Mesenchymal stem cell (in vitro differentiated cells and primary cell): ENCODE results near the gene BPIFB1. TPM values are rescaled to one million over a fixed set of nuclear protein-coding genes. Genes with fewer than 3 reads are reported as not detected.

Experiments used
- DNase-seq: peaks from one replicate; pipeline ENCODE4 v3.0.0-alpha.2; 2013
- H2AFZ ChIP-seq: one replicate; pipeline ENCODE4 v1.6.1; 2013; ENCODE audit warnings: low read depth, mild to moderate bottlenecking, control low read depth, inconsistent platforms, low read length, moderate library complexity
- H2AK5ac ChIP-seq: 2 replicates; pipeline ENCODE4 v1.6.1; 2013; ENCODE audit warnings: low read length, moderate library complexity, mild to moderate bottlenecking, inconsistent platforms; ENCODE audit not compliant: severe bottlenecking
- H2BK120ac ChIP-seq: one replicate; pipeline ENCODE4 v1.6.1; 2013; ENCODE audit warnings: low read depth, mild to moderate bottlenecking, inconsistent platforms, low read length, moderate library complexity
- H2BK12ac ChIP-seq, 2 experiments: one replicate each; pipeline ENCODE4 v1.6.1; 2013; ENCODE audit warnings: inconsistent platforms in 2 of 2, low read length in 2 of 2, mild to moderate bottlenecking in 2 of 2, moderate library complexity in 2 of 2, control low read depth in 1 of 2
- H2BK15ac ChIP-seq: one replicate; pipeline ENCODE4 v1.6.1; 2013; ENCODE audit warnings: mild to moderate bottlenecking, low read depth, inconsistent platforms; ENCODE audit not compliant: poor library complexity, severe bottlenecking
- H2BK5ac ChIP-seq: 2 replicates; pipeline ENCODE4 v1.6.1; 2013; ENCODE audit warnings: low read depth, mild to moderate bottlenecking, low read length, control low read depth, inconsistent platforms; ENCODE audit not compliant: poor library complexity, severe bottlenecking
- H3K14ac ChIP-seq, 2 experiments: one replicate each; pipeline ENCODE4 v1.6.1; 2013; ENCODE audit warnings: inconsistent platforms in 2 of 2, low read length in 2 of 2, control low read depth in 1 of 2, mild to moderate bottlenecking in 1 of 2, moderate library complexity in 1 of 2
- H3K18ac ChIP-seq, 2 experiments: one replicate each; pipeline ENCODE4 v1.6.1; 2013; ENCODE audit warnings: inconsistent platforms in 2 of 2, low read length in 2 of 2, control low read depth in 1 of 2, low read depth in 1 of 2, mild to moderate bottlenecking in 1 of 2
- H3K23ac ChIP-seq, 2 experiments: one replicate each; pipeline ENCODE4 v1.6.1; 2013; ENCODE audit warnings: inconsistent platforms in 2 of 2, low read length in 2 of 2, mild to moderate bottlenecking in 2 of 2, moderate library complexity in 2 of 2, control low read depth in 1 of 2
- H3K27ac ChIP-seq: 2 replicates; pipeline ENCODE4 v1.5.1; 2013; ENCODE audit warnings: mild to moderate bottlenecking, moderate library complexity, low read length, control low read depth, inconsistent platforms; ENCODE audit not compliant: poor library complexity, severe bottlenecking
- H3K27me3 ChIP-seq, 2 experiments: 2 replicates each; pipeline versions ENCODE4 v1.6.1 to v1.7.0; 2013; ENCODE audit warnings: low read length in 2 of 2, mild to moderate bottlenecking in 2 of 2, moderate library complexity in 2 of 2, control low read depth in 1 of 2, inconsistent platforms in 1 of 2; ENCODE audit not compliant: control insufficient read depth in 1 of 2, insufficient read depth in 1 of 2
- H3K36me3 ChIP-seq, 2 experiments: 2 replicates each; pipeline versions ENCODE4 v1.6.1 to v1.7.0; 2013; ENCODE audit warnings: low read length in 2 of 2, control low read depth in 1 of 2, inconsistent platforms in 1 of 2, low read depth in 1 of 2, mild to moderate bottlenecking in 1 of 2; ENCODE audit not compliant: insufficient read depth in 2 of 2, control insufficient read depth in 1 of 2
- H3K4ac ChIP-seq, 2 experiments: one replicate each; pipeline ENCODE4 v1.6.1; 2013; ENCODE audit warnings: inconsistent platforms in 2 of 2, low read length in 2 of 2, mild to moderate bottlenecking in 2 of 2, moderate library complexity in 2 of 2, control low read depth in 1 of 2, low read depth in 1 of 2
- H3K4me1 ChIP-seq: 2 replicates; pipeline ENCODE4 v1.6.1; 2013; ENCODE audit warnings: low read depth, low read length, control low read depth; ENCODE audit not compliant: control insufficient read depth, insufficient read depth
- H3K4me2 ChIP-seq: 2 replicates; pipeline ENCODE4 v1.6.1; 2013; ENCODE audit warnings: low read length, mild to moderate bottlenecking, inconsistent platforms; ENCODE audit not compliant: poor library complexity, severe bottlenecking
- H3K4me3 ChIP-seq, 2 experiments: 2 replicates each; pipeline versions ENCODE4 v1.5.1 to v1.7.0; 2013; ENCODE audit warnings: low read length in 2 of 2, mild to moderate bottlenecking in 2 of 2, control low read depth in 1 of 2, low read depth in 1 of 2; ENCODE audit not compliant: insufficient read depth in 1 of 2
- H3K79me1 ChIP-seq: replicated peaks from 2 replicates; pipeline ENCODE4 v1.6.1; 2013; ENCODE audit warnings: mild to moderate bottlenecking, control low read depth, low read length, inconsistent platforms; ENCODE audit not compliant: poor library complexity, severe bottlenecking
- H3K9ac ChIP-seq: 2 replicates; pipeline ENCODE4 v1.7.0; 2013; ENCODE audit warnings: mild to moderate bottlenecking, low read length, moderate library complexity
- H3K9me3 ChIP-seq: 2 replicates; pipeline ENCODE4 v1.7.0; 2013; ENCODE audit warnings: mild to moderate bottlenecking, low read length; ENCODE audit not compliant: control insufficient read depth
- H4K8ac ChIP-seq: one replicate; pipeline ENCODE4 v1.6.1; 2013; ENCODE audit warnings: inconsistent platforms, mild to moderate bottlenecking, low read length, moderate library complexity
- H4K91ac ChIP-seq: one replicate; pipeline ENCODE4 v1.6.1; 2013; ENCODE audit warnings: mild to moderate bottlenecking, low read length, inconsistent platforms
- WGBS: methylation state at CpG from one replicate; pipeline ENCODE4 v1.1.7; 2013; ENCODE audit warnings: mixed read lengths; 5-methylcytosine and 5-hydroxymethylcytosine counted together
- polyA plus RNA-seq, 2 experiments: library from polyadenylated mRNA; stranded (reverse); fragments of 200-250 nt; gene quantifications; one replicate each; pipeline ENCODE4 v1.2.3, GENCODE V29; 2013

Gene BPIFB1
- polyA plus RNA-seq (2013, experiment 1 of 2), result not detected
- 0.01 TPM for polyA plus RNA-seq (2013, experiment 2 of 2)

- Histone ChIP-seq H3K27ac (no peak within 1 kb of the TSS), H3K23ac (no peak within 1 kb of the TSS), H3K18ac (no peak within 1 kb of the TSS), H3K36me3 (no peaks in the 10 kb centered on the region), H2BK15ac (no peak within 1 kb of the TSS), H3K79me1 (no peaks in the 10 kb centered on the region), H3K4me3 (no peak within 1 kb of the TSS), H3K4me1 (peaks cover 4% of the 10 kb centered on the region), H3K4ac (no peak within 1 kb of the TSS), H4K91ac (no peak within 1 kb of the TSS), H3K14ac (no peak within 1 kb of the TSS), H2AFZ (no peak within 1 kb of the TSS), H2BK12ac (no peak within 1 kb of the TSS), H3K9me3 (peaks cover 5% of the 10 kb centered on the region), H3K9ac (no peak within 1 kb of the TSS), H3K4me2 (no peak within 1 kb of the TSS), H2AK5ac (no peak within 1 kb of the TSS), H4K8ac (no peak within 1 kb of the TSS), H3K27me3 (peaks cover 48 to 82% of the 10 kb centered on the region in 2 experiments), H2BK5ac (no peak within 1 kb of the TSS), H2BK120ac (no peak within 1 kb of the TSS)
- DNase-seq, result no peak
- WGBS, result 83% methylated on average over 13 of the region's 13 CpGs
These were observed at the start of gene BPIFB1 for GRCh38 chr20:33282991-33283555. Gene BPIFB1 (plus strand): TSS chr20:33283214. CDS start chr20:33286074, 2,860 bp downstream.

GRCh38 chr20:33234050-33234449 lies 49.0 kb upstream of the BPIFB1 start:
- H2AK5ac ChIP-seq, result no peak overlapping the region
- no peak overlapping the region for H4K8ac ChIP-seq
- no peak for DNase-seq
- H3K4me1 ChIP-seq, result no peaks in the 10 kb centered on the region
- no peak overlapping the region for H2BK120ac ChIP-seq
- no peak overlapping the region for H3K4me3 ChIP-seq
- no peaks in the 10 kb centered on the region for H3K79me1 ChIP-seq
- H3K18ac ChIP-seq, result no peak overlapping the region
- no peak overlapping the region for H2AFZ ChIP-seq
- 79% methylated on average over 2 of the region's 2 CpGs for WGBS
- H2BK12ac ChIP-seq, result no peak overlapping the region
- no peak overlapping the region for H3K4me2 ChIP-seq
- H3K9ac ChIP-seq, result no peak overlapping the region
- H3K9me3 ChIP-seq, result no peaks in the 10 kb centered on the region
- H3K27ac ChIP-seq, result no peak overlapping the region
- no peak overlapping the region for H2BK5ac ChIP-seq
- no peak overlapping the region for H2BK15ac ChIP-seq
- H3K27me3 ChIP-seq, result peaks cover 32 to 84% of the 10 kb centered on the region in 2 experiments
- no peak overlapping the region for H3K14ac ChIP-seq
- H3K36me3 ChIP-seq, result no peaks in the 10 kb centered on the region
- no peak overlapping the region for H3K4ac ChIP-seq
- no peak overlapping the region for H4K91ac ChIP-seq
- no peak overlapping the region for H3K23ac ChIP-seq

- H3K23ac ChIP-seq, result no peak within 1 kb of the TSS
- H3K4me2 ChIP-seq, result no peak within 1 kb of the TSS
- no peaks in the 10 kb centered on the region for H3K9me3 ChIP-seq
- H3K4me1 ChIP-seq, result no peaks in the 10 kb centered on the region
- H2BK5ac ChIP-seq, result no peak within 1 kb of the TSS
- no peak within 1 kb of the TSS for H2BK12ac ChIP-seq
- H3K27ac ChIP-seq, result no peak within 1 kb of the TSS
- no peak within 1 kb of the TSS for H3K14ac ChIP-seq
- H3K4ac ChIP-seq, result no peak within 1 kb of the TSS
- DNase-seq, result no peak
- no peak within 1 kb of the TSS for H4K91ac ChIP-seq
- 68% methylated on average over 4 of the region's 5 CpGs for WGBS
- no peak within 1 kb of the TSS for H2AFZ ChIP-seq
- H3K27me3 ChIP-seq, result peaks cover 23 to 84% of the 10 kb centered on the region in 2 experiments
- H2BK120ac ChIP-seq, result no peak within 1 kb of the TSS
- no peak within 1 kb of the TSS for H3K18ac ChIP-seq
- H2BK15ac ChIP-seq, result no peak within 1 kb of the TSS
- H3K79me1 ChIP-seq, result no peaks in the 10 kb centered on the region
- no peak within 1 kb of the TSS for H4K8ac ChIP-seq
- no peak within 1 kb of the TSS for H2AK5ac ChIP-seq
- H3K9ac ChIP-seq, result no peak within 1 kb of the TSS
- H3K4me3 ChIP-seq, result no peak within 1 kb of the TSS
- no peaks in the 10 kb centered on the region for H3K36me3 ChIP-seq
These were observed 47.3 kb upstream of the BPIFB1 start, which contains the start of gene BPIFA1 for GRCh38 chr20:33235696-33236095. Gene BPIFA1 (plus strand): TSS chr20:33235996. CDS start chr20:33237712, 1,716 bp downstream.

GRCh38 chr20:33236351-33236750 lies 46.7 kb upstream of the BPIFB1 start:
- H3K4me1 ChIP-seq, result no peaks in the 10 kb centered on the region
- no peaks in the 10 kb centered on the region for H3K9me3 ChIP-seq
- H3K36me3 ChIP-seq, result no peaks in the 10 kb centered on the region
- H3K4me3 ChIP-seq, result no peak overlapping the region
- no peak overlapping the region for H2AK5ac ChIP-seq
- no peaks in the 10 kb centered on the region for H3K79me1 ChIP-seq
- H2BK12ac ChIP-seq, result no peak overlapping the region
- DNase-seq, result no peak
- H2BK15ac ChIP-seq, result no peak overlapping the region
- H2AFZ ChIP-seq, result no peak overlapping the region
- 56% methylated on average over 1 of the region's 1 CpG for WGBS
- no peak overlapping the region for H3K4ac ChIP-seq
- H4K91ac ChIP-seq, result no peak overlapping the region
- H3K4me2 ChIP-seq, result no peak overlapping the region
- H3K9ac ChIP-seq, result no peak overlapping the region
- no peak overlapping the region for H3K18ac ChIP-seq
- peaks cover 24 to 87% of the 10 kb centered on the region in 2 experiments for H3K27me3 ChIP-seq
- no peak overlapping the region for H3K14ac ChIP-seq
- H2BK5ac ChIP-seq, result no peak overlapping the region
- H3K23ac ChIP-seq, result no peak overlapping the region
- no peak overlapping the region for H3K27ac ChIP-seq
- H4K8ac ChIP-seq, result no peak overlapping the region
- H2BK120ac ChIP-seq, result no peak overlapping the region
